Measurements from ENCODE around the gene CCDC106. TPM values are rescaled to one million over a fixed set of nuclear protein-coding genes. Genes with fewer than 3 reads are reported as not detected.

Gene CCDC106
- total RNA-seq: 10 to 100 TPM in 1 of 2 donors, 1 to 10 TPM in 1; 2.9 to 13.6 TPM

DNA sequence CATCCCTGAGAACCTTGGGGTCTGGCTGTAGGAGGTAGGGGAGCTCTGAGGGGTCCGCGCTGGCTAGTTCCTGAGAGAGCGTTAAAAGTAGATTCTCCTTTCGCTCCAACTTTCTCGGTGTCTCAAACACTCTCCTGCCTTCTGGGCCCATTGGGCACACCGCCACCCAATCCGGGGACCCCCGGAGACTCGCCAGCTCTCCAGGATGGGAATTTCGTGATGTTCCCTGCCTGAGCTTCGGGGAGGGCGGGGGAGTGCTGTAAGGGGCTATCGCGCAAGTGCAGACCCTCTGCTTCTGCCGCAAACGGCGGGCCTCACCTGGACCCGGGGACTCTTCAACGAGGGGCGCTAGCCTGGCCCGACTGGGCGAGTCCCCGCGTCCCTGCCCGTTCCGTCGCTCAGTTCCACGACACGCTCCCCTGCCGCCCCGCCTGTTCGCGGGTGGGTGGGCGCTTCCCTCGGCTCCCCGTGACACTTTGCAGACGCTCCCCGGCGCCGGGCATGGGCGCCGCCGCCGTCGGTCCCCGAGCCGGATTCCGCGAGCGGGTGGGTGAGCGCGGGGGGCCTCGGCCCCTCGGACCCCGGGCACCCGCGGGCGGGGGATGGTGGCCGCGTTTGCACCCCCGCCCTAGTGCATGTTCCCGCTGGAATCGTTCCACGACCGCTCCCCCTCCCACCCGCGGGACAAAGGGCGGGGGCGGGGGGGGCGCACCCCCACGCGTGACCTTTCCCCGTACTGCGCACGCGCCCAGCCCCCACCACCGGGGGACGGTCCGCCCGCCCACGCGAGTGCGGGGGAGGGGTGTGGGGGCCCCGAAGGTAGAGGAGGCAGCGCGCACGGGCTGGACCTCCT, at the start of gene CCDC106:
CCDC106 (plus strand) TSS at position 481 of the 853 bp plus-strand sequence. CDS start 835 bp downstream, outside the sequence.
- DNase-seq (ENCODE audit: low spot score in 2 of 2): peak in 1 of 2 donors; percentile 58
- ATAC-seq: peak in 1 of 2 donors; percentile 19
- H3K9me3 Mint-ChIP-seq: no peaks in the 10 kb centered on the region
- peaks cover 17 to 42% of the 10 kb centered on the region in 2 donors for H3K36me3 Mint-ChIP-seq
- peak within 1 kb of the TSS; percentile 59 to 93 for H3K27ac Mint-ChIP-seq

- peaks cover 34 to 35% of the 10 kb centered on the region in 2 donors for H3K36me3 Mint-ChIP-seq
- H3K27ac Mint-ChIP-seq: peak overlapping the region; percentile 99
- DNase-seq (ENCODE audit: low spot score in 2 of 2): peak; percentile 95 to 96
- peak; percentile 67 to 78 for ATAC-seq
- H3K9me3 Mint-ChIP-seq: peaks cover 0 to 5% of the 10 kb centered on the region in 2 donors
Measured at GRCh38 chr19:55598719-55599467, 49.1 kb upstream of the CCDC106 start.

GRCh38 chr19:55599468-55599841, 48.6 kb upstream of the CCDC106 start, which contains the start of gene FIZ1:
FIZ1 (minus strand) TSS chr19:55599517; CDS start chr19:55597865, 1,652 bp downstream.
- Mint-ChIP-seq H3K36me3 (peaks cover 34 to 35% of the 10 kb centered on the region in 2 donors), H3K9me3 (peaks cover 0 to 5% of the 10 kb centered on the region in 2 donors), H3K27ac (peak within 1 kb of the TSS; percentile 99)
- ATAC-seq (peak; percentile 78 to 80), DNase-seq (ENCODE audit: low spot score in 2 of 2) (peak; percentile 94 to 97)

DNA sequence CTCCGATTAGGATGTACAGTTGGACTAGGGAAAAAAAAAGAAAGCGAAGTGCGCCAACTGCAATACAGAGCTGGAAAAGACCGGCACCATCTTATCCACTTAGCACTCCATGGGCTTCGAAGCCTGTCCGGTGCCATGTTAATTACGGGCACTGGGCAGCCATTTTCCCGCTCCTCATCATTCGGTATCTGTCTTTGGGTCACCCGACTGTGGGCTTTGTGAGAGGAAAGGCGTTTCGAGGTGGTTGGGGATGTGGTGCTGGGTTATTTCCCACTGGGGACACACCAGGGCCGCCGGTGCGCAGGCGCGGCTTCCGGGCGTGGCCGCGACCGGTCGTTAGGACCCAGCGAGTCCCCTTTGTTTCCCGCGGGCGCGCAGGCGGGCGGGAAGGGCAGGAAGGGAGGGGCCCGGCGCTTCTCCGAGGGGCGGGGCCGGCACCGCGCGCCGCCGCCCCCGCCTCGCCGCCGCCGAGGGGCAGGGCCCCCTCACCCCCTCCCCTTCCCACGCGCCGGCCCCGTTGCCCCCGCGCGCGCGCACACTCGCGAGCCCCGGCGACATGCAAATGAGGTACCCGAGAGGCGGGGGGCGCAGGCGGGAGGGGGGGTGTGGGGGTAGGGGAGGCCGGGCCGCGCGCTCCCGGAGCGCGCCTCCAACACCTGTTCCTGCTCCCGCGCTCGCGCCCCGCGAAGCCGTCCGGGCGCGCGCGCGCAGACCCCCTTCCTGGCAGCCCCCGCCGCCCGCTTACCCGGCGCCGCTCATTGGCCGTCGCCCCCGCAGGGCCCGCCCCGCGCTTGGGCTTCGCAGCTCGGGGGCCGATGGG, 48.0 kb upstream of the CCDC106 start, which contains the start of gene ZNF524:
ZNF524 (plus strand) TSS at position 447 of the 820 bp plus-strand sequence. CDS start 1,825 bp downstream, outside the sequence.
- H3K36me3 Mint-ChIP-seq: peaks cover 29 to 31% of the 10 kb centered on the region in 2 donors
- peak within 1 kb of the TSS; percentile 99 for H3K27ac Mint-ChIP-seq
- peaks cover 0 to 5% of the 10 kb centered on the region in 2 donors for H3K9me3 Mint-ChIP-seq
- DNase-seq (ENCODE audit: low spot score in 2 of 2): peak; percentile 83 to 93
- peak; percentile 60 to 62 for ATAC-seq

DNA sequence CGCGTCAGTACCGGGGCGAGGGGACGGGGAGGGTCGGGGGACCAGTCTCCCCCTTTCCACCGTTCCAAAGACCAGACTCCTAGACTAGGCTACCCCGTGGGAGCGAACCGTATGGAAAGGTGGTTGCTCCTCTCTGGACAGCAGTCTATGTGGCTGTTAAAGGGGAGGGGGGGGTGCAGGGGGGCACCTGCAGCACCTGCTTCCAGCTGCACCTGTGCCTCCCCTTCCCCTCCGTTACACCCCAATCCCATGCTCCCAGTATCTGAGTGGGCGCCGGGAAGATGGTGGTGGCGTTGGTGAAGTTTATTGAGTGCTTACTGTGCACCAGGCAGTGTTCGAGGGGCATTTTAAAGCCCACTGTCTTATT, 47.4 kb upstream of the CCDC106 start:
- ATAC-seq (no peak), DNase-seq (ENCODE audit: low spot score in 2 of 2) (no peak)
- Mint-ChIP-seq H3K9me3 (peaks cover 0 to 5% of the 10 kb centered on the region in 2 donors), H3K36me3 (peaks cover 23 to 25% of the 10 kb centered on the region in 2 donors), H3K27ac (peak overlapping the region in 1 of 2 donors; percentile 91)

- peaks cover 0 to 5% of the 10 kb centered on the region in 2 donors for H3K9me3 Mint-ChIP-seq
- no peak for DNase-seq (ENCODE audit: low spot score in 2 of 2)
Measured at GRCh38 chr19:55601084-55601483, 46.9 kb upstream of the CCDC106 start.

DNA sequence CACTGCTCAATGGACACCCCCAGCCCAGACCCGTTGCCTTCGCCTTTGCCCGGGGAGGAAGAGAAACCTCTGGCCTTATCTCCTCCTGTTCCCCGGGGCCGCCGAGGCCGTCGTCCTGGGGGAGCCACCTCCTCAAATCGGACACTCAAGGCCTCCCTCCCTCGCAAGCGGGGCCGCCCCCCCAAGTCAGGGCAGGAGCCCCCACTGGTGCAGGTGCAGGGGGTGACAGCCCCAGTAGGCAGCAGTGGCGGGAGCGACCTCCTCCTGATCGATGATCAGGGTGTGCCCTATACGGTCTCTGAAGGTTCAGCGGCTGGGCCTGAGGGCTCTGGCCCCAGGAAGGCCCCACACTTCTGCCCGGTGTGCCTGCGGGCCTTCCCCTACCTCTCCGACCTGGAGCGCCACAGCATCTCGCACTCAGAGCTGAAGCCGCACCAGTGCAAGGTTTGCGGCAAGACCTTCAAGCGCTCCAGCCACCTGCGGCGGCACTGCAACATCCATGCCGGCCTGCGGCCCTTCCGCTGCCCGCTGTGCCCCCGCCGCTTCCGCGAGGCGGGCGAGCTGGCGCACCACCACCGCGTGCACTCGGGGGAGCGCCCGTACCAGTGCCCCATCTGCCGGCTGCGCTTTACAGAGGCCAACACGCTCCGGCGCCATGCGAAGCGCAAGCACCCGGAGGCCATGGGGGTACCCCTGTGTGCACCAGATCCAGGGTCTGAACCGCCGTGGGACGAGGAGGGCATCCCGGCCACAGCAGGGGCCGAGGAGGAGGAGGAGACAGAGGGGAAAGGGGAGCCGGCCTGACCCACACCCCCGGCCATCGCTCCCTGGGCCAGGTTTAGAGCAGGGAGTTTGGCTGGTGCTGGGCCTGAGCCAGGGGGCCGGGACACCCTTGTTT, 45.7 kb upstream of the CCDC106 start:
- peaks cover 22 to 25% of the 10 kb centered on the region in 2 donors for H3K36me3 Mint-ChIP-seq
- ATAC-seq (no peak), DNase-seq (ENCODE audit: low spot score in 2 of 2) (no peak)
- peaks cover 0 to 5% of the 10 kb centered on the region in 2 donors for H3K9me3 Mint-ChIP-seq
- H3K27ac Mint-ChIP-seq: peak overlapping the region in 1 of 2 donors; percentile 91

More at GRCh38 chr19:55601084-55601483, 46.9 kb upstream of the CCDC106 start:
- H3K27ac Mint-ChIP-seq: peak overlapping the region; percentile 74 to 91
- no peak for ATAC-seq
- peaks cover 22 to 24% of the 10 kb centered on the region in 2 donors for H3K36me3 Mint-ChIP-seq

DNA sequence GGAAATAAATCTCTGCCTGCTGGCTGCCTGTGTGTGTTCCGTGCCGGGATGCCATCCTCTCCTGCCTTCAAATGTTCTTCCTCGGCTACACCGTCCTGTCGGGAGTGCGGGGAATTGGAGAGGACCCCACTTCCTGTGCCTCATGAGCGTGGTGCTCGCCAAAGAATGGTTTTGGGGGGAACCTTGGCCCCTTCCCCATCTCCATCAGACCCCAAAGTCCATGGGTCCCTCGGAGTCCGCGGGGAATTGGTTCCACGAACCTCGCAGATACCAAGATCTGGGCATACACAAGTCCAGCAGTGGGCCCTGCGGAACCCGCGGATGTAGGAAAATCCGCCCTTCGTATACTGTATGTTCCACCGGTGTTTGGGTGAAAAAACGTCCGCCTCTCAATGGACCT, 44.9 kb upstream of the CCDC106 start:
- ATAC-seq (no peak), DNase-seq (ENCODE audit: low spot score in 2 of 2) (no peak)
- peak overlapping the region; percentile 13 to 90 for H3K27ac Mint-ChIP-seq
- peaks cover 22 to 25% of the 10 kb centered on the region in 2 donors for H3K36me3 Mint-ChIP-seq
- H3K9me3 Mint-ChIP-seq: peaks cover 0 to 5% of the 10 kb centered on the region in 2 donors

DNA sequence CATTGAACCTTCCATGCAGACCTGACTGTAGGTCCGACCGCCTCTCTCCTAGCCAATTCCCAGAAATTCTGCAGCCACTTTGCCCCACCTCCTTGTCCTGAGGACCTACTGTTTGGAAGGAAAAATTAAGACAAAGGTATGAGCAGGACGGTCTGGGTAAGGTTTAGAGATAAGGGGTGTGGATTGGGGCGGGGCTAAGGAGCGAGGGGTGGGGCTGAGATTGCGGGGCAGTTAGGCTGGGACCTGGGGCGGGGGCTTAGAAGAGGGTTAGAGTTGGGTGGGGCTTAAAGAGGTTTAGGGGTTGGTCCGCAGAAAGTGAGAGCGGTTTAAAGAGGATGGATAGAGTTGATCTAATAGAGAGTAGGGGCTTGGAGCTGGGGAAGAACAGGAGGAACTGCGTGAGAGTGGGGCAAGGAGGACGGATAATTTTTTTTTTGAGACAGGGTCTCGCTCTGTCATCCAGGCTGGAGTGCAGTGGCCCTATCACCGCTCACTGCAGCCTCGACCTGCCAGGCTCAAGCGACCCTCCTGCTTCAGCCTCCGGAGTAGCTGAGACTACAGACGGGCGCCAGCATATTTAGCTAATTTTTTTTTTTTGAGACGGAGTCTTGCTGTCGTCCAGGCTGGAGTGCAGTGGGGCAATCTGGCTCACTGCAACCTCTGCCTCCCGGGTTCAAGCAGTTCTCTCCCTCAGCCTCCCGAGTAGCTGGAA, 44.3 kb upstream of the CCDC106 start:
- DNase-seq (ENCODE audit: low spot score in 2 of 2) (no peak), ATAC-seq (no peak)
- H3K27ac Mint-ChIP-seq: peak overlapping the region; percentile 13 to 90
- H3K9me3 Mint-ChIP-seq: peaks cover 0 to 2% of the 10 kb centered on the region in 2 donors
- peaks cover 21 to 22% of the 10 kb centered on the region in 2 donors for H3K36me3 Mint-ChIP-seq

DNA sequence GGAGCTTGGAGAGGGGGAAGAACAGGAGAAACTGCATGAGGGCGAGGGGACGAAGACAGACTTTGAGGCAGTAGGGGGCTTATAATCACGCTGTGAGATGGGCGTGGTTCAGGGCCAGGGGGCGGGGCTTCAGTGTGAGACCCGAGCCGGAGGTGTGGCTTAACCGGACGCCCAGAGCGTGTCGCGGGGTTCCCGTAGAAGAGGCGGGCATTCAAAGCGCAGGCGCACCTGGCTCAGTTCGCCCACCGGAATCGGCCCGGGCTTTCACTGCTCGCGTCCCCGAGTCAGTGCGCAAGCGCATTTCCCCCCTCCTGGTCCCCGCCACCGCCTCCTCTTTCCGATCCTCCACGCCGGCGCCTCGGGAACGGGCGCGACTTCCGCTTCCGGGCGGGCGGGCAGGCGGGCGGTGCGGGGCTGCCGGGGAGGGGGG, 42.8 kb upstream of the CCDC106 start:
- no peaks in the 10 kb centered on the region for H3K9me3 Mint-ChIP-seq
- peak; percentile 98 to 99 for DNase-seq (ENCODE audit: low spot score in 2 of 2)
- H3K36me3 Mint-ChIP-seq: peaks cover 23 to 27% of the 10 kb centered on the region in 2 donors
- H3K27ac Mint-ChIP-seq: peak overlapping the region; percentile 90 to 94
- ATAC-seq: peak; percentile 79 to 88

DNA sequence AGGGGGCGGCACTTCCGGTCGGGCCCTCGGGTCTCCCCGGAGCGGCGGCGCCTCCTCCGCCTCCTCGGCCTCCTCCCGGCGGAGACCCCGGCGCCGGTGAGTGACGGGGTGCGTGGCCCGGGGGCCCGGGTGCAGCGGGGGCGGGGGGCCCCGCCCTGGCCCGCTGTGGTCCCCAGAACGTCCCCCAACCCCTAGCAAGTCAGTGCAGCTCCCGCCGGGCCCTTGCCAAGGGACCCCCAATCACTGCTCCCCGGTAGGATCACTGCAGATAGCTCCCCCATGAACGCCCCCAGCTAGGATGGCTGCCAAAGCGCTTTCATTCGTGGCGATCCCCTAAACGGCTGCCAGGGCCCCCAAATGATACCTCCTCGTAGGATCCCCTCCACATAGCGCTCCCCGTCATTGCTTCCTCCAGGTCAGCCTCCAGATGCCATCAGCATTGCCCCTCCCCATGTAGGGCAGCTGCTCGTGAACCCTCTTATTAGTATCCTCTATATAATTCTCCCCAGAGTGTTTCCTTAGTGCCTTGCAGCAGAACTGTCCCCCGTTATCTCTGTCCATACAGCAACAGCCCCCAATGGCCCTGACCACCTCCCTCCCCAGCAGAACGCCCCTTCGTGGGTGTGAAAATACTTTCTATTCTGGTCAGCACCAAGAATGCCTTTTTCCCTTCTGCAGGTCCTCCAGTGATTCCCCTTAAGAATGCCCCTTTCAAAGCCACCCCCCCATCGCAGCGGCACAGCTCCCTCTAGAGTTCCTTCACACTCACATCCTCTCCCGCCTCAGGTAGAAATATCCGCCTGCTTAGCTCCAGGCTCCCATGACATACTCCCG, 42.2 kb upstream of the CCDC106 start, which contains the start of gene ZNF865:
ZNF865 (plus strand) TSS at position 11 of the 834 bp plus-strand sequence. CDS start 7,972 bp downstream, outside the sequence.
- peaks cover 22 to 27% of the 10 kb centered on the region in 2 donors for H3K36me3 Mint-ChIP-seq
- peak within 1 kb of the TSS; percentile 90 to 96 for H3K27ac Mint-ChIP-seq
- peak; percentile 29 to 57 for ATAC-seq
- peak; percentile 57 to 76 for DNase-seq (ENCODE audit: low spot score in 2 of 2)
- H3K9me3 Mint-ChIP-seq: no peaks in the 10 kb centered on the region

- no peak for DNase-seq (ENCODE audit: low spot score in 2 of 2)
- peaks cover 16 to 27% of the 10 kb centered on the region in 2 donors for H3K36me3 Mint-ChIP-seq
- H3K9me3 Mint-ChIP-seq: no peaks in the 10 kb centered on the region
- H3K27ac Mint-ChIP-seq: peak overlapping the region; percentile 90 to 96
- ATAC-seq: no peak
Measured at GRCh38 chr19:55606471-55606787, 41.6 kb upstream of the CCDC106 start.

DNA sequence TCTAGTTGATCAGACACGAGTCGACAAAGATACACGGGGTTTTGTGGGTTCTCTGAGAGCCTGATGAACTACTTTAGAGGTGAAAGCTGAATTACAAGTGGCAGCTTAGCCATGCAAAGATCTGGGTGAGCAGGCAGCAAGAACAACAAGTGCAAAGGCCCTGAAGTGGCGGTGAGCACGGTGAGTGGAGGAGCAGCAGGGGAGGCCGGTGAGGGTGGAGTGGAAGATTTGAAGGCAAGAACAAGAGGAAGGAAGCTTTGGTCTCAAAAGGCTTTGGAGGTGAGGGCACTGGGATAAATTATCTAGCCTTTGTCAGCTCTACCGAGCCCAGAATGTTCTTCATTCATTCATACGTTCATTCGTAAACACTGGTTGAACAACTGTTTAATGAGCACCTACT, 41.2 kb upstream of the CCDC106 start:
- ATAC-seq (no peak), DNase-seq (ENCODE audit: low spot score in 2 of 2) (no peak)
- Mint-ChIP-seq H3K27ac (peak overlapping the region; percentile 90 to 96), H3K36me3 (peaks cover 15 to 27% of the 10 kb centered on the region in 2 donors), H3K9me3 (no peaks in the 10 kb centered on the region)

GRCh38 chr19:55609326-55609725, 38.7 kb upstream of the CCDC106 start:
- Mint-ChIP-seq H3K27ac (no peak overlapping the region), H3K9me3 (no peaks in the 10 kb centered on the region), H3K36me3 (peaks cover 15 to 19% of the 10 kb centered on the region in 2 donors)
- DNase-seq (ENCODE audit: low spot score in 2 of 2) (no peak), ATAC-seq (no peak)
